T follicular helper cell (primary cell): ENCODE measurements around the gene KCNAB3.

ENCODE experiments used
- DNase-seq: peaks from one replicate; pipeline ENCODE4 v3.0.0-alpha.2; 2020; ENCODE audit warnings: low read depth

Gene KCNAB3

DNA sequence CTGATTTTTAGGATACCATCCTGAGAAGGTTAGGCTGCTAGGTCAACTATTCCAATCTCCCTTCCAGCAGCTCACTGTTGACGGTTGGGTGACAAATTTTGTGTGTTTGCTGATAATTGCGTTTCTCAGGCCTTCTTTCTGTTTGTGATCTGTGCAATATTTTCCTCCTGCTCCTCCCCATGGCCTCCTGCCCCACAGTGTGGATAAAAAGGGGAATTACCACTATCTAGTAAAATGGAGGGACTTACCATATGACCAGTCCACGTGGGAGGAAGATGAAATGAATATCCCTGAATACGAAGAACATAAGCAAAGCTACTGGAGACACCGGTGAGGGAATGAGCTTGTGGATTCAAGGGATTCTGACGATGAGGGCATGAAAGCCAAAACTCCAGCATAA lies 31.9 kb downstream of the KCNAB3 start:
- DNase-seq: no peak

DNA sequence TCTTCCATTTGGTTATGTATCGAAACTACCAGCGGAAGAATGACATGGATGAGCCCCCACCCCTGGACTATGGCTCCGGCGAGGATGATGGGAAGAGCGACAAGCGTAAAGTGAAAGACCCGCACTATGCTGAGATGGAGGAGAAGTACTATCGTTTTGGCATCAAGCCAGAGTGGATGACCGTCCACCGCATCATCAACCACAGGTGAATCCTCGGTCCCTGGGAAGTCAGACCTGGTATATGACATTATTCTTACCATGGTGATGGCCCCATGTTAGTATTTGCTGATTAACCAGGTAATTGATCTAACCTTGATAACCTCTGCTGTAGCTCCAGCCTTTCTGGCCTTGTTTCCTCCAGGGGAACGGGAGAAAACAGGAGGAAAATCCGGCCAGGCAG lies 32.6 kb downstream of the KCNAB3 start:
- DNase-seq: no peak

DNA sequence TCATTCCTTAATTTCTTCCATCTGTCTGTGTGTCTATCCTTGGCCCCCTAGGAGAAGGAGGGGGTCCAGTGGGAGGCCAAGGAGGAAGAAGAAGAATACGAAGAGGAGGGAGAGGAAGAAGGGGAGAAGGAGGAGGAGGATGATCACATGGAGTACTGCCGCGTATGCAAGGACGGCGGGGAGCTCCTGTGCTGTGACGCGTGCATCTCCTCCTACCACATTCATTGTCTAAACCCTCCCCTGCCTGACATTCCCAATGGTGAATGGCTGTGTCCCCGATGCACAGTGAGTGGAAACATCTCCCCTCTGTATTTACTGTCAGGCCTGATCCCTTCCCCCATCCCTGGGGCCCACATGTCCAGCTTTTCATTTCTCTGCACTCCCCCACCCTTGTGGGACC lies 34.8 kb downstream of the KCNAB3 start:
- no peak for DNase-seq

DNA sequence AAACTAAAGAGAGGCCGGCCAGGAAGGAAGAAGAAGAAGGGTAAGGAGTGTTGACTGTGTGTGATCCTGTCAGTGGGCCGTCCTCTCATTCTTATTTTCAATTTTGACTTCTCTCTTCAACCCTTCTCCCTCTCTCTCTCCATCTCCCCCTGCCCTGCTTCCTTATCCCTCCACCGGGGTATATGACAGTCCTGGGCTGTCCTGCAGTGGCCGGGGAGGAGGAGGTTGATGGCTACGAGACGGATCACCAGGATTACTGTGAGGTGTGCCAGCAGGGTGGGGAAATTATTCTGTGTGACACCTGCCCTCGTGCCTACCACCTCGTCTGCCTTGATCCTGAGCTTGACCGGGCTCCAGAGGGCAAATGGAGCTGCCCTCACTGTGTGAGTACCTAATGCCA lies 35.4 kb downstream of the KCNAB3 start:
- no peak for DNase-seq

DNA sequence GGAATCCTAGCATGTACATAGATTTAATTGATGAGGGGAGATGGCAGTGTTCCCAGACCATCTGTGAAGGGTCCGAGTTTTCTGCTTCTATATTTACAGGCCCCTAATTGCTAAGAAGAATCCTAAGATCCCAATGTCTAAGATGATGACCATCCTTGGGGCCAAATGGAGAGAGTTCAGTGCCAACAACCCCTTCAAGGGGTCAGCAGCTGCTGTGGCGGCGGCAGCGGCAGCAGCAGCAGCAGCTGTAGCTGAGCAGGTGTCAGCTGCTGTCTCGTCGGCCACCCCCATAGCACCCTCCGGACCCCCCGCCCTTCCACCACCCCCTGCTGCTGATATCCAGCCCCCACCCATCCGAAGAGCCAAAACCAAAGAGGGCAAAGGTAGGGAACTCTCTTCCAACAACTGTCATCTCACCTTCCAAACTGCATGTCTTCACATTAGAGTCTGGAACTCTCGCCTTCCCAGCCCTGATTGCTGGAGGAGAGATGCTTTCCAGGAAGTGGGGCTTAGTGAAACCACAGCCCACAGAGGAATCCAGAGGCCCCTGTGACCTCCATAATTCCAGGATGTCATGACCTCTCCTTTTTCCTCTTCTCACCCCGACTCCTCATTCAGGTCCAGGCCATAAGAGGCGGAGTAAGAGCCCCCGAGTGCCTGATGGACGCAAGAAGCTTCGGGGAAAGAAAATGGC lies 36.3 kb downstream of the KCNAB3 start:
- no peak for DNase-seq

DNA sequence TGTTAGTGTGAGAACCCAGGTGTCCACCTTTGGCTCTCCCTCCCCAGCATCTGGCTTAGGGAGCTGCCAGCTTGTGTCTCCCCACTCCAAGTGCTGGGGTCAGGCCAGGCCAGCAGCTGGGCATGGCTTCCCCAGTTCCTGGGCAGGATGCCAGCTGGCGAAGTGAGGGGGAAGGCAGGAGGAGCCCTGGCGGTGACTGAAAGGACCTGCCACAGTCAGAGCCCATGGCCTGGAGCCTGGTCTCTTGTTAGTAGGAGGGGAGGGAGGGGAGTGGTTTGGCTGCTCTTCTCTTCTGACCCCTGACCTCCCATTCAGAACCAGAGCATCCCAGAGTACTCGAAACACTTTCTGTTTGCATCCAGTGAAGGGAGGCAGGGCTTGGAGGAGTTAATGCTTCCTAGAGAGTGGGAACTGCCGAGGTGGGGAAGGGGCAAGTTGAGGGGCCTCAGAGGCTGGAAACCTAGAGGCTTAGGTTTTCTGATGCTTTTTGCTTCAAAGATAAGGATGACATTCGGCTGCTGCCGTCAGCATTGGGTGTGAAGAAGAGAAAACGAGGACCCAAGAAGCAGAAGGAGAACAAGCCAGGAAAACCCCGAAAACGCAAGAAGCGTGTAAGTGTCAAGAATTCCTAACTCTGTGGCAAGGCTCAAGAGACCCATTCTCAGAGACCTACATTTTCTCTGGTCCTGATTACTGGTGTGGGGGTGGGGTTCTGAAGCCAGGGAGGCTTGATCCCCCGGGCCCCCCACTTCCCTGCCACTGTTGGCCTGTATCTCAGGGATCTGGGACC lies 40.3 kb downstream of the KCNAB3 start:
- DNase-seq: peak; percentile 14

DNA sequence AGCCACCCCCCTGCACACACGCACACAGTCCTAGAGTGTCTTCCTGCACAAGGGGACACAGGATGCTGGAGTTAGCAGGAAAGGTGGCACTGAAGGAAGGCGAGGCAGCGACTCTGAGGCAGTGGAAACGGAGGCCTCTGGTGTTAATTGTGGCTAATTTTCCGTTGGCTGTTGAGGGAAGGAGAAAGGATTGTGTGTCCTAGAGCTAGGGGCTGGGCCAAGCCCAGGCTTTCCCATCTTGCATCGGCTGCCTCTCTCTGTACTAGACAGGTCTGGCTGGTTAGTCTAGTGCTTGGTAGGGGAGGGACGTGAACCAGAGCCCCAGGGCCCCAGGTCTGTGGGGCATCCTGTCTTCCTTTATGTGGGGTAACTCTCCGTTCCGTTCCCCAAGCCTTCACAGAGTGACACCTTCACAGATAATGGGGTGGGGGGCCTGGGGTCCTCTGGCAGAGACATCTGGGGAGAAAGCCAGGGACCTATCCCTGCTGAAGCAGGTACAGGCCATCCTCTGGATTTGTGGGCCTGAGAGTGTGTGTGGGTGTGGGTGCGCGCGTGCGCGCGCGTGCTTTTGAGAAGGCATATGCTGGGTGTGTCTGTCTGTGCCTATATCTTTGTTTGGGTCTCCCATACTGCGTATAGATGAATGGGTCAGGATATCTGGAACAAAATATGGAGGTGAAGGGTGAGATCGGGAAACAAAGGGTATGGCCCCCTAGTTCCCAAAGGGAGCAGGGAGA lies 41.3 kb downstream of the KCNAB3 start, which contains the start of gene CHD3:
TSS of gene CHD3 (plus strand) at position 606 of the 737 bp plus-strand sequence. CDS start 212 bp downstream, outside the sequence.
- DNase-seq: peak; percentile 12

DNA sequence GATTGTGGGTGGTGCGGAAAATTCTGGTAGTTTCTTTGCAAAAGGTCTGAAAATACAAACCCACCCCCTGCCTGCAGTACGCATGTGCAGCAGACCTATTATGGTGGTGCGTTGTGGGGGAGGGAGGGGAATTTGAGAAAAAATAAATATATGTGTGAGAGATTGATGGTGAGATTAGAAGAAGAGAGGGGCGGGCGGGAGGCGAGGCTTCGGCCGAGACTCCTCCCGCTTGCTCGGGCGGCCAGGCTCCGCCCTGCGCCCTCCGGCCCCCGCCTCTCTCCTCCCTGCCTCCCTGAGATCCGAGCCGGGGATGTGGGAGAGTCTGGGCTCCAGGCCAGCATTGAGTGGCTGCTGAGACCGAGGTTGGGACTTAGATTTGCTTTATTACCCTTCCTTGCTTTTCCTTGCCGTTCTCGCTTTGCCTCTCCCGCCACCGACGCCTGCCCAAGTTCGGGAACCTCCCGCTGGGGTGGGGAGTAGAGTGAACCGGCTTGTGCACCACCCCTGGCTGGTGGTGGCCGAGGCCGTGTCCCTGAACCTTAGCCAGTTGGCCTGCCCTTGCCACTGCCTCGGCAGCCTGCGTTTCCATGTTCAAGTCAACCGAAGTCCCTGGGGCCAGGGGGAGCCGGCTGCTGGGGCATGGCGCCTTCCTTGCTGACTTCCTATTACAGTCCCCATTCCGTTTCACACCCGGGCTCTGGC lies 42.0 kb downstream of the KCNAB3 start:
- DNase-seq: peak; percentile 82

DNA sequence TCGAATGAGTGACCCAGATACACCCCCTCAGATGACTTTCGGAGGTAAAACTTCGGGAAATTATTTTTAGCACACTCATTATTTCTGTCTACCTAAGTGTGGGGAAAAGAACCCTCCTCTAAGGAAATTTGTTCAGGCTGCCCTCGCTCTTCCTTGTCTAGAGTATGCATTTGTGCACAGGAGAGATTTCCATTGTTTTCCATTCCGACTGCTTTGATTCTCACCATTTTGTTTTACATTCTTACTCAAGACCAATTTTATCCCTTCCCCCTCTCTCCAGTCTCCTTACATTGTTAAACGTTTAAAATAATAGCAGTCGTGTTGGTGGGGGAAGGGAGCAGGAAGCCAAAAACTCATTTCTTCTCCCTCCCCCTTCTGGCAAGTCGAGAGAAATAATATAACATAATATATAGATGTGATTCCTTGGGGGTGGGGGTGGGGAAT lies 42.6 kb downstream of the KCNAB3 start:
- DNase-seq: no peak

DNA sequence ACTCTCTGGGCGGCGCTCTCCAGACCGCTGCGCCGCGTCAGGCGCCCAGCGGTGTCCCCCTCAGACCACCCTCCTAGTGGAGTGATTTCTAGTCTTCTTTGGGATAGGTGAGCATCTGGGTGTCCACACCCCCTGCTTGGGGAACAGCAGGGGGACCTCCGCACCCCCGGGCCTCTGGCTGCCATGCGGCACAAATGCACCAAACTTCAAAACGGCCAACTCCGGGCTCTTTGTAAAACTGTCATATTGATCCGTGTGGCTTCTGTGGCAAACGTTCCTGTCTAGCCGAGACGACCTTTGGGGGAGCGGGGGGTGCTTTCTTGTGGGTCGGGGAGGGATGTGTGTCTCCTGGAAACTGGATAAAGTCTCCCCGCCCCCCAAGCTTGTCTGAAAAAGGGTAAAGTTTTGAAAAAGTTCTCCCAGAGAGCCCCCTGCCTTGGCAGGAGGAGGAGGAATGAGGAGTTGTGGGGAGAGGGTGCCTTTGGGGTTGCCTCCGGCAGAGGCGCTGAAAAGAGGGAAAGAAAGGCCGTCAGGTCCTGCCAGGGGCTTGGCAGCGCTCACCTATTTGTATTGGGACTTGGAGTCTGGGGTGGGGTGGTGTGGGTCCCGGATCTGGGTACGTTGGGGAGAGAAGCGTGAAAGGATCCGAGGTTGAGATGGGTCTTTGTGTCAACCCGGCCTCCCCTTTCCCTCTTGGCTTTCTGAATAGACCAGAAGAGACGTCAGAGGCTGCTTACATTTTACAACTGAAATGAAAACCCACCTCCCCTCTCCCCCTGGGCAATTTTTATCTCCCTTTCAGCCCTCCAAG lies 43.2 kb downstream of the KCNAB3 start:
- peak; percentile 64 for DNase-seq

DNA sequence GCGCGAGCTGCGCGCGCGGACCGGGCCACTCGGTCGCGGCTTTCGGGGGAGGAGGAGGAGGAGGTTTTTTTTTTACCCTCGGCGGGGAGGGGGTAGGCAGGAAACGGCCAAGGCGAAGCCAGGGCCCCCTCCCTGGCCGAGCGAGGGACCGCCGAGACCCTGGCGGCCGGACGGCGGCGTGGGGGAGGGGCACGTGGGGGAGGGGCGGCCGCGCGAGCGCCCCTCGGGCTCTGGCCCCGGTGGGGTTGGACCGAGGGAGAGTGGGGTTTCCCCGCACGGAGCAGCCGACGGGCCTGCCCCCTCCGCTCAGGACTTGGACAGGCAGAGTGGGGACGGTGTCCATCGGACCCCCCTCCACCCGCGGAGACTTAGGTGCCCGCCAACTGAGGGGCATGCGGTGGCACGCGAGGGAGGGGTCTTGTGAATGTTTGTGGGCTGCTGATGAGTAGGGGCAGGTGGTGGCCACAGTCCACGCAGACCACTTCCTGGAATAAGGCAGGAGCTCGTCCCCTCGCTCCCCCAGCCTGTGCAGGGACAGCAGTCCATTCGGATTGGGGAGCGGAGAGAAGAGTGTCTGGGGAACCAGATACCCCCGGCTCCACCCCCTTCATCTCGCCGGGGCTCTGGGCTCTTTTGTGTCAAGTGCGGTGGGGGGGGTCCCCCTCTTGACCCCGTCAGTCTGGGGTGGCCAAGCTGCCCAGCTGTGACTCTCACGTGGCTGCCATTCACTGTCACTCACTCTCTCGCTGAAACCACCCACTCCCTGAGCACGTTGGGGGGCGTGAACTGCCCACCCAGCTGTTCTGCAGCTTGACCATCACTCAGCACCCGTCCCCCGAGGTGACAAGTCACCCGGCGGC lies 44.1 kb downstream of the KCNAB3 start:
- DNase-seq: peak; percentile 4

DNA sequence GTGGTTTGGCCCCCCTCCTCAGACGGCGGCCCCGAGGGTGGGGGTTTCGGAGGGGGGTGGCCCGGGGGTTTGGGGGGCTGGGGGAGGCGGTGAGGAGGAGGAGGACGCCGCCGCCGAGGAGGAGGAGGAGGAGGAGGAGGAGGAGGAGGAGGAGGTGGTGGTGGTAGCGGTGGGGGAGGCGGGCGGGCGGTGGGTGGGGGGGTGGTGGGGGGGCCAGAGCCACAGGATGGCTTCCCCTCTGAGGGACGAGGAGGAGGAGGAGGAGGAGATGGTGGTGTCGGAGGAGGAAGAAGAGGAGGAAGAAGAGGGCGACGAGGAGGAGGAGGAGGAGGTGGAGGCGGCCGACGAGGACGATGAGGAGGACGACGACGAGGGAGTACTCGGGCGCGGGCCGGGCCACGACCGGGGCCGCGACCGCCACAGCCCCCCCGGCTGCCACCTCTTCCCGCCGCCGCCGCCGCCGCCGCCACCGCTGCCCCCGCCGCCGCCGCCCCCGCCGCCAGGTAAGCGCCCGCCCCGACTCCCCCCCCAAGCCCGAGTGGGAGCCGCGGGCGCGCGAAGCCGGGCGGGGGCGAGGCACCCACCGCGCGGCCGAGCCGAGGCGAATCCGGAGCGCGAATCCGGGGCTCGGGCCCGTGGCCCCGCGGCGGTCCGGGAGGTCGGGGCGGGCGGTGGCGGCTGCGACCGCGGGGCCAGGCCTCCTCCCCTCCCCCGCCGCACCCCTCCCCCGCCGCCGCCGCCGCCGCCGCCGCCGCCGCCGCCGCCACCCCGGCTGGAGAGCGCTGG lies 44.9 kb downstream of the KCNAB3 start:
- peak; percentile 22 for DNase-seq

DNA sequence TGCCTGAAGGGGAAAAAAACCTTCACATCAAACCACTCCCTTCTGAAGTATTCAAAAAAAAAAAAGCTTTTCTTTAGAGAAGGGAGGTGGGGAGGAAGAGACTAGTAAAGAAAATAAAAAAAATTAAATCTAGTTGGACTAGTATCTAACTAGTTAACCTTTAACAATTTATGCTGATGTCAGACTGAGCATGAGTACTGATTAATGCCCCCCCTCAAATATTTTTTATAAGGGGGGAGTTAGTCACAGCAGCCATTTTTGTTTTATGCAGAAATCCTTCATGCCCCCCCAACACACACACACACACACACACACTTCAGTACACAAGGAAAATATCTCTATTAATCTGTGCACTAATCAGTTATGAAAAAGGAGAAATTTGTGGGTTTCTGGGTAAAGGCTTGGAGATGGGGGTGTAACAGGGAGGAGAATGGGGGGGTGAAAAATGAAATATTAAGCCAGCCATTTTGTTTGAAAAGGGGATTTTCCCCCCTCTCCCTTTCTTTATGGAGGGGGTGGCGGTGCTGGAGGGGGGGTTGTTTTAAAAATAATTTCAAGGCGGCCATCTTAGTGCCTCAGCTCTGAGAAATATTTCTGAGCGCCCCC lies 45.8 kb downstream of the KCNAB3 start:
- peak; percentile 21 for DNase-seq

DNA sequence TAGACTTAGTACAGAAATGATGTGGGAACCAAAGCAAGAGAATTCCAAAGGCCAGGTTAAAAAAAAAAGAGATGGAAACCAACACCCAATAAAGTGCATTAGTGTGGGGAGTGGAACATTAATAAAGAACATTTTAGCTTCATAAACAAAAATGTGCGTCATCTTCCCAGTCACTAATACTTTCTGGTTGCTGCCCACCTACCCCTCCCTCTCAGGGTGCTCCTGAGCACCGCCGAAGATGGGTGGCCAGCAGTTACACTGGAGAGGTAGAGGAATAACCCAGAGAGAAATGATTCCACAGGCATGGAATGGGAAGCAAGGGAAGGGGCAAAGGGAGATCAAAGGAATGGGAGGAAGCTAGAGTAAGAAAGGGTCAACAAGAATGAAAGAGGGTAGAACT lies 47.0 kb downstream of the KCNAB3 start:
- DNase-seq: no peak

DNA sequence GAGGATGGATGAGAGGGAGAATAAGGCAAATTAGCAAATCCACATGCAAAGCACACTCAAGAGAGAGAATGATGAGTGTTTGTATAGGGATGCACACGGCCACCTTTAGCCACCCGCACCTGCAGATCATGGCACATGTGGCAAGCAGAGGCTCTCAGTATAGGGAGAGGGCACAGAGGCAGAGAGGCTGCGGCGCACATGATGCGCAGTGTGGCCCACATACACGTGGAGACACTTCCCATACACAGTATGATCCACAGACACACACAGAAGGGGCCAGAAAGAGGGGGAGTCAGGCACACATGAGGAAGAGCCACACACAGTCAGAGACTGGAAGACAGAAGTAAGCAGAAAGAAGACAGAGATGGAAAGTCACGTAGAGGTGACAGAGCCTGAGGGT lies 47.6 kb downstream of the KCNAB3 start:
- no peak for DNase-seq

DNA sequence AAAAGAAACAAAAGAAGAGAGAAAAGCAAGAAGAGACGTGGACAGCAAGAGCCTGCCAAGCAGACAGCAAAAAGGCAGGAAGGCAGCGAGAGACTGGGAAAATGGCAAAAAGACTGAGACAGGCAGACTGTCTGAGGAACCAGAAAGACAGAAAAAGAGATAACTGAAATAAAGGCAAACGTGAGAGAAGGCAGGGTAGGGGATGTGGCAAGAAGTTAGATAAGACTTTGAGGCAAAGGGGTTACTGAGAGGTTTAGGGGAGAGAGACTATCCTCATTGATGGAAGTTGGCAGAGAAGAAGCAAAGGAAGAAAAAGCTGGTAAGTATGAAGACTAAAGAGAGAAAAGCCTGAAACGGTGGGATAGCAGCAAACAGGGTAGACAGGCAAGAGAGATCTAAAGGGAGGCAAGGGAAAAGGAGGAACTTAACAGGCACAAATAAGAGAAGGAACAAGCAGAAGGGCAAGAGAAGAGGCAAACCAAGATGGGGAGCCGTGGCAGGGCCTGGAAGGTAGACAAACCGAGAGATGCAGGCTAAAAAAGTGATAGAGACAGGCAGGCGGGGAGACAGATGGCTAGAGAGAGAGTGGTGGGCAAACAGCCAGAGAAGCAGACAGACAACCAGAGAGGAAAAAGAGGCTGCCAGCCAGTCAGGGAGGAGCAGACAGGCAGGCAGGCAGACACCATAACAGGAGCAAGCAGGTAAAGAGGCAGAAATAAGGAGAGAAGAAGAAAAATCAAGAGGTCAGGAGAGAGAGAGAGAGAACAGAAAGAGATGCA lies 48.2 kb downstream of the KCNAB3 start:
- DNase-seq: no peak

DNA sequence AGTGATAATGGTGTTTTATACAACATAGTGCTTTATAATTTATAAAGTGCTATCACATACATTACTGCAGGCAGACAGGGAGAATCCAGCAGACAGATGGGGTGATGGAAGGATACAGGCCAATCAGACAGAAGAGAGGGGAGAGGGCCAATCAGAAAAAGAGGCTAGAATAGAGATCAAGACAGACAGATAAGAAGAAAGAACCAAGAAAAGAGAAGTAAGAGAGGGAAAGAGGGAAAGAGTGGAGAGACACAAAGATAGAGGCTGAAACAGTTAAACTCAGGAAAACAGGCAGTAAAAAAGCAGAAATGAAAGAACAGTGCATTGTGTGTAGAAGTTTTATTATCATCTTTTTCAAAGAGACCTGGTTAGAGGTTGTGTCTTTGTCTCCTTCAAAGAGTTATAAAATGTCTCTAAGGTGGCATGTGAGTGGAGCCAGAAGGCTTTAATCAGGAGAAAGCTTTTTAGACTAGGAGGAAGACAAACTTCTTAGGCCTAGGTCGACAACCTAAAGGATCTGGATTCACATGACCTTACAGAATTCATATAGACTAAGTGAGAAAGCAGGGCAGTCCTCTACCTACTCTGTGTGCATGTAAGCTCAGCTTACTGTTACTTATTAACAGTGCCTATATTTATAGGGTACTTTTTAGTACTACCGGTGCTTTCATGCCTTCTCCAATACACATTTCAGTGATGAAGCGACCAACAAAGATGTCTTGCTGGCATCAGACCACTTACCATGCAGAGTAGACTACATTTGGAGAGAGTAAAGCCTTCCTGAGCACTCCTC lies 49.4 kb downstream of the KCNAB3 start:
- no peak for DNase-seq
